Eye (tissue), 1 donor: ENCODE data around the gene MRGPRD.
A peak's percentile ranks its signal among the peaks of the same experiment; 100 is the strongest.
"Not testable (repeated sequence)": the region's sequence is repeated elsewhere in the genome, so short reads cannot be mapped to it uniquely, and the experiment has no call there.

ENCODE experiments used
- DNase-seq: peaks from one replicate; pipeline ENCODE4 v3.0.0-alpha.2; 2015

MRGPRD gene

GRCh38 chr11:69005631-69006368 is 25.0 kb upstream of the MRGPRD start:
- no peak for DNase-seq

GRCh38 chr11:69005183-69005630 is 24.4 kb upstream of the MRGPRD start:
- DNase-seq, result no peak

- no peak for DNase-seq
These were observed 23.8 kb upstream of the MRGPRD start for GRCh38 chr11:69004411-69005182.

GRCh38 chr11:69003866-69004367 is 23.1 kb upstream of the MRGPRD start:
- DNase-seq, result no peak

GRCh38 chr11:69003301-69003865 is 22.6 kb upstream of the MRGPRD start:
- DNase-seq, result no peak

GRCh38 chr11:69002570-69003231 is 21.9 kb upstream of the MRGPRD start:
- no peak for DNase-seq

DNA sequence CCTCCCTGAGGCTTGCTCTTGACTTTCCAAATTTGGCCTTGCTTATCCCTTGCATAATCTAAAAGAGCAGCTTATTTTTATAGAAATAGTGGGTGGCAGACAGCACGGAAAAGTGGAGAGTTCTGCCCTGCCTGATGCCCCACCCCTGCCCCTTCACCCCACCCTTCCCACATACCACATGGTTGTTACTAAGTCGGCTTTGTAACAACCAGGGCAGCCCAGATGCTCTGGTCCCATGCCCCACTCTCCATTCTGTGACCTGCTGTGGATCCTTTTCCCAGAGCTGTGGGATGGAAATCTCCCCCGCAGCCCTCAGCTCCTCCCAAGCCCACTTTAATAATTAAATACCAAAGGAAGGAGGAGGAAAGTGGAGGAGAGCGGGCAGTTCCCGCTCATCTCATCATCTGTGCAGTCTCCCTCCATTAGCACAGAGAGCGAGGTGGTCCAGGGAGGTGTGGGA is 21.4 kb upstream of the MRGPRD start:
- peak; percentile 50 for DNase-seq

DNA sequence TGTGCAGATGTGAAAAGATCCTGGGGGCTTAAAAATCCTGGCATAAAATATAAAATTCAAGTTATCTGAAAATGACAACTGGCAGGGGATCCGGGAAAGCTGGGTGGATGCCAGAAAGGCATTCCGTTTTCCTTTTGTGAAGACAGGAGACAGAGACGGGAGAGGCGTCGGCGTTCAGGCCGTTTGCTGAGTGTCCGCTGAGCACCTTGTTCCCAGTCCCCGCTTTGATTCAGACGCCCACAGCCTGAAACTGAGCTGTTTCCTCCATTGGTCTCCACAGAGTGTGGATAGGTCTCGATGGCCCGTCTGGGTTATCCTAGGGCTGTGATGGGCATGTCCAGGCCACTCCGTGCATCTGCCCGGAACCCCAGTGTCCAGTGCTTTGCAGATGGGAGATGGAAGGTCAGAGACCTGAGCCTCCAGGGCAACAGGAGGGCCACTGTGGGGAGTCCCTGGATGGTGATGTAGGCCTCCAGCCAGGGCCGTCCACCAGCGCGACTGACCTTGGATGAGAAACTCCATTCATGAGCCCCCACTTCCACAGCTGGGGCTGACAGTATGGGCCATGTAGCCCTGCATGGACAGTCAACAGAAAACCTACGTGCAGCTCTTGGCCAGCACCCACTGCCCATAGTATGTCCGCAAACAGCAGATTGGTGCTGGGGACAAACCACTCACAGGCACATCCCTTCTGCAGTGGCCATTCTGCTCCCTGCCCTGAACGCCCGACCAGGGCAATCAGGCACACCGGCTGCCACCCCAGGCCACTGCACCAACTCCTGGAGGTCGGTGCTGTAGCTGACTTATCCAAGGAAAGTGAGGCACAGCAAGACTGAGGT is 20.7 kb upstream of the MRGPRD start:
- DNase-seq, result peak; percentile 36

- peak; percentile 64 for DNase-seq
These were observed 20.1 kb upstream of the MRGPRD start for GRCh38 chr11:69000831-69001242.

DNA sequence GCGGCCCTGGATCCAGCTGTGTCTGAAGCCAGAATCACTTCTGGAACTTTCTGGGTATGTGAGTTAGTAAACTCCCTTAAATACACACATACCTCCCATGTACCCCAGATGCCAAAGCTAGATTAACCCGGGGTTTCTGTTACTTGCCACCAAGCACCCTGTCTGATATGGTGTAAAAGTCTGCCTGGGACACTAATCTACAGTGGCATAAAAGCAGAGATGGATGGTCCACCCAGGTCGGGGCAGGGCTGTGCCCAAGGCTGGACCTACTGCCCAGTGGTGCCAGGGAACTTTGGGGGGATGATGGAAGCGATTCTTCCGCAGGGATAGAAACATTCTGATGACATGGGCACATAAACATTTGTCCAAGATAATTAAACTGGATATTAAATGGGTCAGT is 19.6 kb upstream of the MRGPRD start:
- DNase-seq, result no peak

DNA sequence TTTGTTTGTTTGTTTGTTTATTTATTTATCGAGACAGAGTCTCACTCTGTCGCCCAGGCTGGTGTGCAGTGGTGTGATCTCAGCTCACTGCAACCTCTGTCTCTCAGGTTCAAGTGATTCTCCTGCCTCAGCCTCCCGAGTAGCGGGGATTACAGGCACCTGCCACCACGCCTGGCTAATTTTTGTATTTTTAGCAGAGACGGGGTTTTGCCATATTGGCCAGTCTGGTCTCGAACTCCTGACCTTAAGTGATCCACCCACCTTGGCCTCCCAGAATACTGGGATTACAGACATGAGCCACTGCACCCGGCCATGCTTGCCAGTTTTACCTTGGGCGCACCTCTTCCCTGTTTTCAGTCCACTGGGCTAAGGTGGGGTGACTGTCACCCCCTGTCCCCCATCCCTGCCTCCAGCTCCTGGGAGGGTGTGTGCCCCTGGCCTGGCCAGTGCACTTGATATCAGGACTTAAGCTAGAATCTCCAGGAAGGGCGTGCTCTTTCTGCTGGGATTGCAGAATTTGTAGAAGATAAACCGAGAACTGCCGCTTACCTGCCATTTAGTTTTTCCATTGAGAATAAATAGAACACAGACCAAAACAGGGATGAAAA is 19.1 kb upstream of the MRGPRD start:
- DNase-seq, result not testable (repeated sequence)

DNA sequence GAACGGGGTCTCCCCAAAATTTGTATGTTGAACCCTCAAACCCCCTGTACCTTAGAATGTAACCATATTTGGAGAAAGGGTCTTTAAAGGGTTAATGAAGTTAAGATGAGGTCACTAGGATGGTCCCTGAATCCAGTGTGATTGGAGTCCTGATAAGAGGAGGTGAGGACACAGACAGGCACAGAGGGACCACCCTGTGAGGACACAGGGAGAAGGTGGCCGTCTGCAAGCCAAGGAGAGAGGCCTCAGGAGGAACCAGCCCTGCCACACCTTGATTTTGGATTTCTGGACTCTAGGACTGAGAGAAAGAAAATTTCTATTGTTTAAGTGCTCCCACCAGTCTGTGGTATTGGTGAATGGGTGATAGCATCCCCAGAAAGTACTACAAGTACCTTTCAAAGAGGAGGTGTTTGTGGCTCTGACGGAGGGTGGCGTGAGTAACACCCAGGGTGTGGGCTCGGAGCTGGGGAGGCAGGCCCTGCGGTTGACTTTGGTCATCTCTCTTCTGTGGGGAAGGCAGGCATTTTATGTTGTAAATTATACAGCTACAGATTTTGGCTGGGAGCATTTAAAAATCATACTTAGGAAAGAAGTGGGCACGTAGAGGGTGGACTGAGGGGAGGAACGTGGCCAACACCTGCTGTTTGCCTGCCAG is 18.4 kb upstream of the MRGPRD start:
- DNase-seq, result no peak

DNA sequence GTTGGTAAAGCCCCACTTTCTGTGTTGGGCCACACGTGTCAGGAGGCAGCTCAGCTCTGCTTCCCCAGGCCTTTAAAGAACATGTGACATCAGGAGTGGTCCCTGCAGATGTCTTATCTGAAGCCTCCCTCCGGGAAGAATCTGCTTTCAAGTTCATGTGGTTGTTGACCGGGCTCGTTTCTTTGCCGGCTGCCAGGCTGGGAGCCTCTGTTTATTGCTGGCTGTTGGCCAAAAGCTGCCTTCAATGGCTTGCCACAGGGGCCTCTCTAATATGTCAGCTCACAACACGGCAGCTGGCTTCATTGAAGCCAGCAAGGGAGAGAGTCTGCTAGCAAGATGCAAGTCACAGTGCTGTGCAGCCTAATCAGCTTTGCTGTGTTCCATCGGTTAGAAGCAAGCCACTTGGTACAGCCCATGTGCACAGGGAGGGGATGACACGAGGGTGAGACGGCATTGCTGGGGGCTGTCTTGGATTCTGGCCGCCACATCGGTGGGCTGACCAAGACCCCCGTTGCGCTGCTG is 17.7 kb upstream of the MRGPRD start:
- DNase-seq, result peak; percentile 79

GRCh38 chr11:68997995-68998348 is 17.2 kb upstream of the MRGPRD start:
- peak; percentile 10 for DNase-seq

- DNase-seq, result no peak
These were observed 16.6 kb upstream of the MRGPRD start for GRCh38 chr11:68997124-68997994.

DNA sequence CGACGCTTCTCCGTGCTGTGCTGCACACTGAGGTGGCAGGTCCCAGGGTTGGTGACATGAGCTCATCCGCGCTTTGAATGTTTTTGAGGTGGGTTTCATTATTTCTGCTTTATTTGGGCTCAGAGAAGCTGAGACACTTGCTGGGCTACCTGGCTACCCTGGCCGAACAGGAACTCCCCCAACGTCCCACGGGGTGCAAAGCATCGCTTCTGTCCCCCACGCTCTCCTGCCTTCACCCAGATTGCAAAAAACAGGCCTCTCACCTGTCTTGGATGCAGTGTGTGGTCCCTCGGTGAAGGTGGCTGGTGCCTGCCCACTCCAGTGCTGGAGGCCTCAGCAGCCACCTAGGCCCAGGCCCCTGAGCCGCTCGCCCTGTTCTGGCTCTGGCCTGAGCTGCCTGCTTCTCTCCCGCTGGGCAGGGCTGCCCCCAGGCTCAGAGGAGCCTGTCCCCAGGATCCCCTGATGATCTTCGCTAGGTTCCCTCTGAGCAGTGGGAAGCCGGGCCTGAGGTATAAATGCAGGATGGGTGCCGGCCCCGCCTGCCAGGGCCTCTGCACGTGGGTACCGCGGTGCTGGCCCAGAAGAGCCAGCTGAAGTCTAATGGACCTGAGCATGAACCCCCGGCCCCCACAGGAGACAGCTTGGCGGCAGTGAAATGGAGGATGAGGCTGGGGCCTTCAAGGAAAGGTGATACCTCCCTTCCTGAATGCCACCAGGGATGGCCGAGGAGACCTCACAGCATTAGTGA is 15.8 kb upstream of the MRGPRD start:
- no peak for DNase-seq

- no peak for DNase-seq
These were observed 14.1 kb upstream of the MRGPRD start for GRCh38 chr11:68994894-68995285.

DNA sequence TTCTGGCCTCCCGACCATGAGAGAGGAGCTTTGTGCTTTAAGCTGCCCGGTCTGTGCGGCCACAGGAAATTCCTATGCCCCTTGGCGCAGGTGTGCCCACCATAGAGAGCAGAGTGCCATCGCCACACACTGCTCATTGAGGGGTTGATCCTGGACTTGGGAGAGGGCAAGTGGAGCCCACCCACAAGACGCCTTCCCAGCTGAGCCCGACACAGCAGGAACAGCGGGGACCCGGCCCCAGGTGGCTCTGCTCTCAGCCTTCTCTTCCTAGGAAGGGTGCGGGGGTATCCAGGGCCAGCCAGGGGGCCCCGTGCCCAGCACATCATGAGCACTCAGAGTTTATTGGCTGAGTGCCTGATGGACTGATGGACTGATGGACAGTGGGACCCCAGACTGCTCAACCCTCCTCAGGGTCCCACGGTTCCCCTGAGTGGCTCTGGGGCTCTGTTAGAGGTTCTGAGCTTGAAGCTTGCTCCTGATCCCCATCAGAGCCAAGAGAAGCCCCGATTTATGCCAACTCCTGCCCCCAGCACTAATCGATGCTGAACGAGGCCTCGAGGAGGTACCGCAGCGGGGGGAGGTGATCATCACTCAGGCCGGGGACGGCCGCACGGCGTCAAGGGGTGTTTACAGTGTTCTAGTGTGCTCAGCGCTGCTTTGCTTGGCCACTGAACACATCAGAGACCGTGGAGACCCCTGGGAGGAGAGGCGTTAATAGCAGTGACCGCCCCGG is 13.5 kb upstream of the MRGPRD start:
- DNase-seq, result no peak
